DND-41 (cell line): ENCODE results near the gene DDX31.

ENCODE experiments used
- ATAC-seq: fragments of 200-7000 bp; cut with Tn5 transposase; 3 replicates; pipeline ENCODE4 v1.9.1; 2021; ENCODE audit warnings: low read depth; ENCODE audit not compliant: insufficient read depth
- DNase-seq: peaks from one replicate; pipeline ENCODE4 v3.0.0-alpha.2; 2020
- H2AFZ ChIP-seq: 2 replicates; pipeline ENCODE4 v1.6.0; 2012; ENCODE audit warnings: low read depth, low read length
- H3K27ac ChIP-seq: 2 replicates; pipeline ENCODE4 v1.5.1; 2012; ENCODE audit warnings: low read length, inconsistent platforms
- H3K27me3 ChIP-seq: fragments of 200-600 bp; sonication (generic); 2 replicates; pipeline ENCODE4 v1.6.0; 2012; ENCODE audit warnings: low read length, mild to moderate bottlenecking, inconsistent platforms; ENCODE audit not compliant: insufficient read depth, poor library complexity
- H3K36me3 ChIP-seq: 2 replicates; pipeline ENCODE4 v1.5.1; 2012; ENCODE audit warnings: low read length, inconsistent platforms; ENCODE audit not compliant: insufficient read depth
- H3K4me1 ChIP-seq: 2 replicates; pipeline ENCODE4 v1.5.1; 2012; ENCODE audit warnings: mild to moderate bottlenecking, low read length; ENCODE audit not compliant: insufficient read depth
- H3K4me2 ChIP-seq: 2 replicates; pipeline ENCODE4 v1.6.0; 2012; ENCODE audit warnings: mild to moderate bottlenecking, moderate library complexity, low read length, inconsistent platforms; ENCODE audit not compliant: insufficient read depth
- H3K4me3 ChIP-seq, 2 experiments: fragments of 200-600 bp in 1 of 2; shearing (Covaris generic) in 1 of 2; 2 replicates each; pipeline ENCODE4 v1.5.1; 2012 to 2016; ENCODE audit warnings: inconsistent platforms in 2 of 2, low read length in 2 of 2, mild to moderate bottlenecking in 2 of 2, low read depth in 1 of 2, moderate library complexity in 1 of 2
- H3K79me2 ChIP-seq: 2 replicates; pipeline ENCODE4 v1.6.0; 2012; ENCODE audit warnings: low read length, inconsistent platforms; ENCODE audit not compliant: insufficient read depth
- H3K9ac ChIP-seq: 2 replicates; pipeline ENCODE4 v1.6.0; 2012; ENCODE audit warnings: low read depth, mild to moderate bottlenecking, inconsistent platforms, low read length, moderate library complexity
- H3K9me3 ChIP-seq: 2 replicates; pipeline ENCODE4 v1.5.1; 2012; ENCODE audit warnings: low read length, moderate library complexity, mild to moderate bottlenecking, inconsistent platforms; ENCODE audit not compliant: insufficient read depth, severe bottlenecking
- H4K20me1 ChIP-seq: 2 replicates; pipeline ENCODE4 v1.6.0; 2012; ENCODE audit warnings: low read length; ENCODE audit not compliant: insufficient read depth
- CTCF ChIP-seq: IDR thresholded peaks from 2 replicates; pipeline ENCODE4 v1.5.1; 2012; ENCODE audit warnings: borderline replicate concordance, low read length, moderate library complexity, mild to moderate bottlenecking; ENCODE audit not compliant: poor library complexity, severe bottlenecking; ENCODE audit errors: extremely low read depth
- EZH2 ChIP-seq: IDR thresholded peaks from 3 replicates; pipeline ENCODE4 v1.6.1; 2012; ENCODE audit warnings: borderline replicate concordance, low read depth, mild to moderate bottlenecking, moderate library complexity, low read length, inconsistent platforms; ENCODE audit not compliant: severe bottlenecking

The DDX31 gene

GRCh38 chr9:132615774-132616173 is 54.0 kb downstream of the DDX31 start:
- H3K9ac ChIP-seq, result no peak overlapping the region
- H3K79me2 ChIP-seq, result no peaks in the 10 kb centered on the region
- ATAC-seq (no peak), DNase-seq (no peak)
- no peak overlapping the region for H3K4me3 ChIP-seq
- H3K4me1 ChIP-seq, result no peaks in the 10 kb centered on the region
- H2AFZ ChIP-seq, result no peak overlapping the region
- TF ChIP-seq EZH2, result no peak
- no peak for TF ChIP-seq CTCF
- no peaks in the 10 kb centered on the region for H3K9me3 ChIP-seq
- no peaks in the 10 kb centered on the region for H4K20me1 ChIP-seq
- no peak overlapping the region for H3K4me2 ChIP-seq
- H3K36me3 ChIP-seq, result peaks cover 67% of the 10 kb centered on the region
- H3K27ac ChIP-seq, result no peak overlapping the region
- no peaks in the 10 kb centered on the region for H3K27me3 ChIP-seq

GRCh38 chr9:132614324-132614723 is 55.5 kb downstream of the DDX31 start:
- Histone ChIP-seq H3K4me3 (no peak overlapping the region), H3K27me3 (no peaks in the 10 kb centered on the region), H3K9me3 (no peaks in the 10 kb centered on the region), H3K79me2 (no peaks in the 10 kb centered on the region), H2AFZ (no peak overlapping the region), H3K9ac (no peak overlapping the region), H3K4me1 (no peaks in the 10 kb centered on the region), H3K4me2 (no peak overlapping the region), H3K36me3 (peaks cover 80% of the 10 kb centered on the region), H4K20me1 (no peaks in the 10 kb centered on the region), H3K27ac (no peak overlapping the region)
- no peak for ATAC-seq
- TF ChIP-seq CTCF, result no peak
- TF ChIP-seq EZH2, result no peak
- no peak for DNase-seq

- Histone ChIP-seq H3K4me3 (no peak overlapping the region), H3K4me1 (no peaks in the 10 kb centered on the region), H3K9me3 (no peaks in the 10 kb centered on the region), H3K4me2 (no peak overlapping the region), H3K79me2 (no peaks in the 10 kb centered on the region), H3K9ac (no peak overlapping the region), H2AFZ (no peak overlapping the region), H3K36me3 (peaks cover 76% of the 10 kb centered on the region), H3K27ac (no peak overlapping the region), H4K20me1 (no peaks in the 10 kb centered on the region), H3K27me3 (no peaks in the 10 kb centered on the region)
- ATAC-seq (no peak), DNase-seq (no peak)
- no peak for TF ChIP-seq CTCF
- no peak for TF ChIP-seq EZH2
Observed at GRCh38 chr9:132610661-132611060, 59.1 kb downstream of the DDX31 start.

GRCh38 chr9:132609829-132610228 is 60.0 kb downstream of the DDX31 start:
- no peak overlapping the region for H2AFZ ChIP-seq
- H3K27me3 ChIP-seq, result no peaks in the 10 kb centered on the region
- H3K9ac ChIP-seq, result no peak overlapping the region
- no peaks in the 10 kb centered on the region for H4K20me1 ChIP-seq
- no peak overlapping the region for H3K27ac ChIP-seq
- TF ChIP-seq CTCF, result no peak
- TF ChIP-seq EZH2, result no peak
- DNase-seq (no peak), ATAC-seq (no peak)
- no peaks in the 10 kb centered on the region for H3K4me1 ChIP-seq
- H3K79me2 ChIP-seq, result no peaks in the 10 kb centered on the region
- no peaks in the 10 kb centered on the region for H3K9me3 ChIP-seq
- no peak overlapping the region for H3K4me3 ChIP-seq
- no peak overlapping the region for H3K4me2 ChIP-seq
- H3K36me3 ChIP-seq, result peaks cover 75% of the 10 kb centered on the region
